Measurements from ENCODE around the gene DOCK6. TPM values are rescaled to one million over a fixed set of nuclear protein-coding genes. Genes with fewer than 3 reads are reported as not detected.

Gene DOCK6
- polyA plus RNA-seq, 10 donors: 26.3 to 67.9 (median 36.2) TPM

- peak in 2 of 3 donors; percentile 62 to 85 for DNase-seq
Observed at GRCh38 chr19:11247391-11247790, 14.9 kb downstream of the DOCK6 start.

- no peak for DNase-seq
Observed at GRCh38 chr19:11246941-11247340, 15.4 kb downstream of the DOCK6 start.

- DNase-seq: no peak
Observed at GRCh38 chr19:11244846-11245589, 17.3 kb downstream of the DOCK6 start.

- DNase-seq: no peak
Observed at GRCh38 chr19:11243798-11244169, 18.5 kb downstream of the DOCK6 start.

- peak; percentile 47 to 86 (median 80) for DNase-seq
Observed at GRCh38 chr19:11242864-11243797, 19.2 kb downstream of the DOCK6 start.

- DNase-seq: no peak
Observed at GRCh38 chr19:11242025-11242424, 20.3 kb downstream of the DOCK6 start.

- no peak for DNase-seq
Observed at GRCh38 chr19:11240008-11240444, 22.3 kb downstream of the DOCK6 start.

GRCh38 chr19:11239377-11240000 lies 22.8 kb downstream of the DOCK6 start, which contains the start of gene ANGPTL8:
ANGPTL8 (plus strand) TSS chr19:11239619; CDS start chr19:11239638, 19 bp downstream.
- no peak for DNase-seq

GRCh38 chr19:11238781-11239376 lies 23.4 kb downstream of the DOCK6 start:
- DNase-seq: no peak

- no peak for DNase-seq
Observed at GRCh38 chr19:11238041-11238440, 24.3 kb downstream of the DOCK6 start.

- DNase-seq: no peak
Observed at GRCh38 chr19:11237321-11237720, 25.0 kb downstream of the DOCK6 start.

GRCh38 chr19:11236324-11237301 lies 25.7 kb downstream of the DOCK6 start:
- DNase-seq: no peak

- DNase-seq: no peak
Observed at GRCh38 chr19:11234486-11235075, 27.7 kb downstream of the DOCK6 start.

GRCh38 chr19:11233073-11233472 lies 29.3 kb downstream of the DOCK6 start:
- no peak for DNase-seq

GRCh38 chr19:11232555-11232954 lies 29.8 kb downstream of the DOCK6 start:
- no peak for DNase-seq

GRCh38 chr19:11230621-11231386 lies 31.5 kb downstream of the DOCK6 start:
- DNase-seq: no peak

GRCh38 chr19:11227195-11227886 lies 35.0 kb downstream of the DOCK6 start:
- DNase-seq: no peak

- no peak for DNase-seq
Observed at GRCh38 chr19:11226716-11227166, 35.6 kb downstream of the DOCK6 start.

GRCh38 chr19:11225815-11226214 lies 36.5 kb downstream of the DOCK6 start:
- DNase-seq: no peak
